IMR-90 (cell line): ENCODE results near the gene HMG20A. TPM values are rescaled to one million over a fixed set of nuclear protein-coding genes. Genes with fewer than 3 reads are reported as not detected.

ENCODE experiments used
- ATAC-seq: fragments of 200-7000 bp; cut with Tn5 transposase; 2 replicates; pipeline ENCODE4 v1.9.1; 2020; ENCODE audit warnings: low read depth, mild to moderate bottlenecking, moderate library complexity
- BruUV-seq: library from RNA; stranded (reverse); fragments of 400-500 nt; replicated peaks from 2 replicates; lab custom pipeline; 2021; lab: Mats Ljungman, UMichigan
- CTCF ChIA-PET: fragments of 300-600 bp; formaldehyde crosslinking; extraction: SDS; loops from one replicate; lab custom pipeline; 2021; ENCODE audit warnings: antibody characterized with exemption; lab: Yijun Ruan, JAX
- POLR2A ChIA-PET: fragments of 300-600 bp; sonication (Branson Sonifier 250); formaldehyde crosslinking; loops from one replicate; lab custom pipeline; 2022; ENCODE audit warnings: antibody characterized with exemption; ENCODE audit not compliant: unreplicated experiment; lab: Charles Lee
- DNase-seq: peaks from one replicate; pipeline ENCODE4 v3.0.0; 2013
- H2AFZ ChIP-seq: replicated peaks from 2 replicates; pipeline ENCODE3; 2013; ENCODE audit warnings: low read length, mild to moderate bottlenecking; ENCODE audit not compliant: poor library complexity
- H2AK5ac ChIP-seq: 2 replicates; pipeline ENCODE4 v1.6.1; 2013; ENCODE audit warnings: low read depth, low read length, inconsistent platforms
- H2AK9ac ChIP-seq: replicated peaks from 2 replicates; pipeline ENCODE3; 2013; ENCODE audit warnings: mild to moderate bottlenecking, low read depth, low read length, moderate library complexity; ENCODE audit not compliant: poor library complexity
- H2BK120ac ChIP-seq: 2 replicates; pipeline ENCODE4 v1.6.1; 2013; ENCODE audit warnings: low read depth, low read length, inconsistent platforms
- H2BK15ac ChIP-seq: 3 replicates; pipeline ENCODE4 v1.6.1; 2013; ENCODE audit warnings: low read depth, low read length, inconsistent platforms
- H2BK20ac ChIP-seq: 2 replicates; pipeline ENCODE4 v1.6.1; 2013; ENCODE audit warnings: low read depth, mild to moderate bottlenecking, inconsistent platforms, low read length, moderate library complexity
- H2BK5ac ChIP-seq: 2 replicates; pipeline ENCODE4 v1.6.1; 2013; ENCODE audit warnings: mild to moderate bottlenecking, low read depth, low read length, inconsistent platforms; ENCODE audit not compliant: poor library complexity, severe bottlenecking
- H3K14ac ChIP-seq: replicated peaks from 2 replicates; pipeline ENCODE4 v1.6.1; 2013; ENCODE audit warnings: low read depth, low read length, inconsistent platforms
- H3K18ac ChIP-seq: 2 replicates; pipeline ENCODE4 v1.6.1; 2013; ENCODE audit warnings: low read depth, low read length, control low read depth
- H3K23ac ChIP-seq: 2 replicates; pipeline ENCODE4 v1.6.1; 2013; ENCODE audit warnings: low read depth, low read length, inconsistent platforms
- H3K27ac ChIP-seq: 2 replicates; pipeline ENCODE4 v1.5.1; 2013; ENCODE audit warnings: mild to moderate bottlenecking, control low read depth, low read length; ENCODE audit not compliant: insufficient read depth
- H3K27me3 ChIP-seq: 2 replicates; pipeline ENCODE4 v1.6.1; 2013; ENCODE audit warnings: low read length; ENCODE audit not compliant: control insufficient read depth, insufficient read depth
- H3K36me3 ChIP-seq: 2 replicates; pipeline ENCODE4 v1.6.1; 2013; ENCODE audit warnings: low read length, mixed read lengths; ENCODE audit not compliant: control insufficient read depth, insufficient read depth
- H3K4ac ChIP-seq: 2 replicates; pipeline ENCODE4 v1.6.1; 2013; ENCODE audit warnings: low read depth, low read length, inconsistent platforms
- H3K4me1 ChIP-seq: 2 replicates; pipeline ENCODE4 v1.6.1; 2013; ENCODE audit warnings: low read length, mixed read lengths; ENCODE audit not compliant: control insufficient read depth, insufficient read depth
- H3K4me2 ChIP-seq: 2 replicates; pipeline ENCODE4 v1.6.1; 2013; ENCODE audit warnings: low read depth, mild to moderate bottlenecking, control low read depth, low read length, moderate library complexity
- H3K4me3 ChIP-seq: 2 replicates; pipeline ENCODE4 v1.5.1; 2013; ENCODE audit warnings: low read depth, mild to moderate bottlenecking, control low read depth, low read length, moderate library complexity; ENCODE audit not compliant: insufficient read depth
- H3K56ac ChIP-seq: 2 replicates; pipeline ENCODE4 v1.6.1; 2013; ENCODE audit warnings: low read length, inconsistent platforms; ENCODE audit not compliant: insufficient read depth; ENCODE audit errors: extremely low read depth
- H3K79me1 ChIP-seq, 2 experiments: 2 replicates each; pipeline ENCODE4 v1.6.1; 2013; ENCODE audit warnings: low read length in 2 of 2, inconsistent platforms in 1 of 2, low read depth in 1 of 2
- H3K9ac ChIP-seq: 2 replicates; pipeline ENCODE4 v1.6.1; 2013; ENCODE audit warnings: low read depth, low read length, control low read depth
- H3K9me1 ChIP-seq: 2 replicates; pipeline ENCODE4 v1.6.1; 2013; ENCODE audit warnings: low read length, inconsistent platforms; ENCODE audit not compliant: insufficient read depth
- H3K9me3 ChIP-seq: 2 replicates; pipeline ENCODE4 v1.6.1; 2013; ENCODE audit warnings: low read length; ENCODE audit not compliant: control insufficient read depth, insufficient read depth
- H4K20me1 ChIP-seq: 2 replicates; pipeline ENCODE4 v1.6.1; 2013; ENCODE audit warnings: low read length, inconsistent platforms; ENCODE audit not compliant: insufficient read depth
- H4K5ac ChIP-seq: 2 replicates; pipeline ENCODE4 v1.6.1; 2013; ENCODE audit warnings: mild to moderate bottlenecking, low read depth, low read length, control low read depth
- H4K8ac ChIP-seq, 2 experiments: 2 replicates each; pipeline ENCODE4 v1.6.1; 2013; ENCODE audit warnings: low read depth in 2 of 2, low read length in 2 of 2, control low read depth in 1 of 2, inconsistent platforms in 1 of 2
- H4K91ac ChIP-seq: 2 replicates; pipeline ENCODE4 v1.6.1; 2013; ENCODE audit warnings: low read depth, low read length, inconsistent platforms; ENCODE audit not compliant: insufficient read depth
- WGBS, 2 experiments: methylation state at CpG; one replicate each; pipeline versions ENCODE4 v1.1.5 to v1.1.7; 2013; ENCODE audit warnings: missing lambda C conversion rate in 2 of 2; ENCODE audit not compliant: insufficient read length in 1 of 2; ENCODE audit errors: extremely low coverage in 2 of 2; 5-methylcytosine and 5-hydroxymethylcytosine counted together
- dilution Hi-C: fragments of 300-500 bp; cut with HindIII; formaldehyde crosslinking; loops from one replicate; pipeline ENCODE4 v1.14.3; 2018; ENCODE audit warnings: low sequenced_read_pairs; ENCODE audit not compliant: unreplicated experiment
- in situ Hi-C: fragments of 300-500 bp; cut with MboI; formaldehyde crosslinking; loops from 3 replicates; pipeline ENCODE4 v1.14.3; 2019; ENCODE audit warnings: low sequenced_read_pairs, inconsistent platforms, mixed read lengths
- intact Hi-C: fragments of 100-400 bp; cut with micrococcal nuclease; formaldehyde crosslinking; loops from 2 replicates; pipeline ENCODE4 v1.10.0; 2022
- polyA plus RNA-seq, 3 experiments: library from polyadenylated mRNA; depleted of rRNA; stranded (reverse); fragments of >200 nt; gene quantifications; 2 replicates each; pipeline ENCODE4 v1.2.3, GENCODE V29; 2012; ENCODE audit warnings: low replicate concordance in 1 of 3
- total RNA-seq: library from RNA; depleted of rRNA; stranded (reverse); fragments of >200 nt; gene quantifications from 2 replicates; pipeline ENCODE4 v1.2.3, GENCODE V29; 2012
- TF ChIP-seq, protein P1 (sequence below): fragments of 150-350 bp; IDR thresholded peaks from 2 replicates; pipeline ENCODE4 v1.6.1; 2016; ENCODE audit warnings: low read depth, mild to moderate bottlenecking, low read length, moderate library complexity, borderline replicate concordance

Gene HMG20A
- total and polyA plus RNA-seq, 2 of the 4 experiments (the other 2 are of a cell fraction) = 22.3 to 25.3 TPM

- Histone ChIP-seq H2AFZ (no peak overlapping the region), H2BK20ac (no peak overlapping the region), H2BK120ac (no peak overlapping the region), H3K14ac (no peak overlapping the region), H2BK5ac (no peak overlapping the region), H4K5ac (no peak overlapping the region), H3K27me3 (no peaks in the 10 kb centered on the region), H3K56ac (no peak overlapping the region), H2BK15ac (no peak overlapping the region), H4K20me1 (peaks cover 20% of the 10 kb centered on the region), H3K4me1 (no peaks in the 10 kb centered on the region), H3K9me1 (no peaks in the 10 kb centered on the region), H3K36me3 (no peaks in the 10 kb centered on the region), H3K18ac (no peak overlapping the region), H3K4me2 (no peak overlapping the region), H3K27ac (no peak overlapping the region), H3K4ac (no peak overlapping the region), H3K9me3 (no peaks in the 10 kb centered on the region), H3K4me3 (no peak overlapping the region), H3K79me1 (peaks cover 8 to 38% of the 10 kb centered on the region in 2 experiments; a peak in 3 of 4 replicates), H2AK9ac (no peak overlapping the region), H4K91ac (no peak overlapping the region), H3K23ac (no peak overlapping the region), H4K8ac (no peak overlapping the region), H2AK5ac (no peak overlapping the region), H3K9ac (no peak overlapping the region)
- ATAC-seq = no peak
- intact Hi-C loops (no loop called here), dilution Hi-C loops (no loop called here), in situ Hi-C loops (no loop called here)
- TF ChIP-seq, protein P1, sequence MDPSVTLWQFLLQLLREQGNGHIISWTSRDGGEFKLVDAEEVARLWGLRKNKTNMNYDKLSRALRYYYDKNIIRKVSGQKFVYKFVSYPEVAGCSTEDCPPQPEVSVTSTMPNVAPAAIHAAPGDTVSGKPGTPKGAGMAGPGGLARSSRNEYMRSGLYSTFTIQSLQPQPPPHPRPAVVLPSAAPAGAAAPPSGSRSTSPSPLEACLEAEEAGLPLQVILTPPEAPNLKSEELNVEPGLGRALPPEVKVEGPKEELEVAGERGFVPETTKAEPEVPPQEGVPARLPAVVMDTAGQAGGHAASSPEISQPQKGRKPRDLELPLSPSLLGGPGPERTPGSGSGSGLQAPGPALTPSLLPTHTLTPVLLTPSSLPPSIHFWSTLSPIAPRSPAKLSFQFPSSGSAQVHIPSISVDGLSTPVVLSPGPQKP = no peak
- CTCF ChIA-PET = no interaction called here
- POLR2A ChIA-PET = no interaction called here
- DNase-seq = no peak
- no CpG with 5 or more reads among the region's 2 CpGs for WGBS, 2 experiments
- BruUV-seq = no TSS peak
Observed at GRCh38 chr15:77430213-77430612, 9.5 kb downstream of the HMG20A start.
